ENCODE measurements around the gene HNF4A. TPM values are rescaled to one million over a fixed set of nuclear protein-coding genes. Genes with fewer than 3 reads are reported as not detected.

HNF4A gene
- total and polyA plus RNA-seq, 2 donors (not counting 3 experiments of a cell fraction or from before 2014, with no cell fraction given) = not detected

GRCh38 chr20:44401770-44402390, 46.4 kb downstream of the HNF4A start:
- no peak overlapping the region for H3K4me2 ChIP-seq (ENCODE audit: insufficient read depth, low read length)
- H3K27ac ChIP-seq (ENCODE audit: insufficient read depth, low read depth, low read length) = no peak overlapping the region
- ChIA-PET POLR2A (no interaction called here), CTCF (no interaction called here)
- TF ChIP-seq EZH2 (IDR thresholded peaks at IDR 0.05; ENCODE audit: borderline replicate concordance, low read depth, low read length, severe bottlenecking) (no peak), MYC (IDR thresholded peaks at IDR 0.05; ENCODE audit: low read depth, low read length) (no peak), FOS (IDR thresholded peaks at IDR 0.05; ENCODE audit: borderline replicate concordance, insufficient read depth, low read length) (no peak), POLR2A (IDR thresholded peaks at IDR 0.05; ENCODE audit: low read depth, low read length) (no peak), GATA2 (IDR thresholded peaks at IDR 0.05; ENCODE audit: insufficient read depth, insufficient read length, low read depth, low read length) (no peak), POLR2AphosphoS5 (IDR thresholded peaks at IDR 0.05; ENCODE audit: insufficient read depth, low read depth, low read length) (no peak), MAX (IDR thresholded peaks at IDR 0.05; ENCODE audit: insufficient read depth, insufficient read length) (no peak), JUN (IDR thresholded peaks at IDR 0.05; ENCODE audit: borderline replicate concordance, insufficient read depth, insufficient read length, low read depth) (no peak)
- TF ChIP-seq, protein P1, sequence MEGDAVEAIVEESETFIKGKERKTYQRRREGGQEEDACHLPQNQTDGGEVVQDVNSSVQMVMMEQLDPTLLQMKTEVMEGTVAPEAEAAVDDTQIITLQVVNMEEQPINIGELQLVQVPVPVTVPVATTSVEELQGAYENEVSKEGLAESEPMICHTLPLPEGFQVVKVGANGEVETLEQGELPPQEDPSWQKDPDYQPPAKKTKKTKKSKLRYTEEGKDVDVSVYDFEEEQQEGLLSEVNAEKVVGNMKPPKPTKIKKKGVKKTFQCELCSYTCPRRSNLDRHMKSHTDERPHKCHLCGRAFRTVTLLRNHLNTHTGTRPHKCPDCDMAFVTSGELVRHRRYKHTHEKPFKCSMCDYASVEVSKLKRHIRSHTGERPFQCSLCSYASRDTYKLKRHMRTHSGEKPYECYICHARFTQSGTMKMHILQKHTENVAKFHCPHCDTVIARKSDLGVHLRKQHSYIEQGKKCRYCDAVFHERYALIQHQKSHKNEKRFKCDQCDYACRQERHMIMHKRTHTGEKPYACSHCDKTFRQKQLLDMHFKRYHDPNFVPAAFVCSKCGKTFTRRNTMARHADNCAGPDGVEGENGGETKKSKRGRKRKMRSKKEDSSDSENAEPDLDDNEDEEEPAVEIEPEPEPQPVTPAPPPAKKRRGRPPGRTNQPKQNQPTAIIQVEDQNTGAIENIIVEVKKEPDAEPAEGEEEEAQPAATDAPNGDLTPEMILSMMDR (IDR thresholded peaks at IDR 0.05; ENCODE audit: extremely low read depth in 1 of 2, insufficient read depth in 1 of 2, low read depth in 1 of 2, low read length in 2 of 2) = no peak
- no peak overlapping the region for H2AFZ ChIP-seq (ENCODE audit: low read depth, low read length)
- no peaks in the 10 kb centered on the region for H3K79me2 ChIP-seq (ENCODE audit: control insufficient read depth, insufficient read depth, low read length)
- H3K36me3 ChIP-seq (ENCODE audit: control insufficient read depth in 2 of 2, extremely low read depth in 1 of 2, insufficient read depth in 2 of 2, low read length in 2 of 2) = no peaks in the 10 kb centered on the region
- intact Hi-C loops (cut with micrococcal nuclease) (no loop called here), dilution Hi-C loops (cut with MboI; ENCODE audit: extremely low pct_ligation_motif_present, low sequenced_read_pairs) (no loop called here)
- H3K4me1 ChIP-seq (ENCODE audit: control insufficient read depth, extremely low read depth, insufficient read depth, low read length) = no peaks in the 10 kb centered on the region
- H3K9me3 ChIP-seq (replicated peaks; ENCODE audit: control insufficient read depth, insufficient read depth, low read length) = no peaks in the 10 kb centered on the region
- no peak overlapping the region for H3K9ac ChIP-seq (replicated peaks; ENCODE audit: extremely low read depth, insufficient read depth, low read length)
- BruUV-seq (replicated peaks) = no TSS peak
- no peak for DNase-seq (ENCODE audit: low read depth, low spot score)
- FAIRE-seq = no peak
- no peak overlapping the region for H3K4me3 ChIP-seq (replicated peaks in 1 of 3; ENCODE audit: insufficient read depth in 1 of 3, low read depth in 1 of 3, low read length in 3 of 3)
- no peaks in the 10 kb centered on the region for H4K20me1 ChIP-seq (replicated peaks; ENCODE audit: control insufficient read depth, extremely low read depth, insufficient read depth, low read length)
- no peaks in the 10 kb centered on the region for H3K9me1 ChIP-seq (replicated peaks; ENCODE audit: control insufficient read depth, extremely low read depth, insufficient read depth, low read length)
- H3K27me3 ChIP-seq (ENCODE audit: control insufficient read depth in 2 of 2, insufficient read depth in 2 of 2, low read length in 2 of 2) = no peaks in the 10 kb centered on the region
